Heart right ventricle (tissue), 16 donors: ENCODE measurements around the gene PTPRM. TPM values are rescaled to one million over a fixed set of nuclear protein-coding genes. Genes with fewer than 3 reads are reported as not detected.

Source experiments
- ATAC-seq, 8 donors: fragments of 200-7000 bp; cut with Tn5 transposase; one replicate each; pipeline ENCODE4 v1.9.1; 2020; ENCODE audit warnings: mild to moderate bottlenecking in 8 of 8, moderate library complexity in 8 of 8, moderate number of reproducible peaks in 1 of 8
- DNase-seq, 2 donors: peaks; one replicate each; pipeline ENCODE4 v3.0.0-alpha.2; 2020
- H3K27ac ChIP-seq, 10 donors: fragments of 200-600 bp; sonication (generic) in 2 of 10; one replicate each; pipeline versions ENCODE4 v1.5.0 to v1.8.0; 2020 to 2022; ENCODE audit warnings: mild to moderate bottlenecking in 3 of 10
- H3K27me3 ChIP-seq, 7 donors: fragments of 200-600 bp; one replicate each; pipeline ENCODE4 v1.8.0; 2021 to 2022; ENCODE audit warnings: mild to moderate bottlenecking in 2 of 7
- H3K36me3 ChIP-seq, 9 donors: fragments of 200-600 bp; sonication (generic) in 1 of 9; one replicate each; pipeline versions ENCODE4 v1.5.0 to v1.8.0; 2020 to 2022; ENCODE audit warnings: mild to moderate bottlenecking in 2 of 9
- H3K4me1 ChIP-seq, 9 donors: fragments of 200-600 bp; sonication (generic) in 1 of 9; one replicate each; pipeline versions ENCODE4 v1.5.0 to v1.8.0; 2020 to 2022; ENCODE audit warnings: mild to moderate bottlenecking in 4 of 9
- H3K4me3 ChIP-seq, 10 donors: fragments of 200-600 bp; sonication (generic) in 2 of 10; one replicate each; pipeline versions ENCODE4 v1.5.0 to v1.8.0; 2020 to 2022; ENCODE audit warnings: mild to moderate bottlenecking in 7 of 10, moderate library complexity in 2 of 10
- H3K9me3 ChIP-seq, 11 donors: fragments of 200-600 bp in 10 of 11; sonication (generic) in 2 of 11; one replicate each; pipeline versions ENCODE4 v1.5.0 to v1.8.0; 2013 to 2022; ENCODE audit warnings: mild to moderate bottlenecking in 2 of 11, control low read depth in 1 of 11, moderate library complexity in 1 of 11
- CTCF ChIP-seq, 9 donors: fragments of 200-600 bp; sonication (generic) in 2 of 9; IDR thresholded peaks; one replicate each; pipeline versions ENCODE4 v1.5.0 to v1.8.0; 2021 to 2022; ENCODE audit warnings: antibody characterized with exemption in 9 of 9, mild to moderate bottlenecking in 5 of 9, moderate library complexity in 1 of 9
- WGBS, 2 donors: extraction: QIAGEN DNeasy Blood & Tissue Kit; methylation state at CpG; one replicate each; pipeline ENCODE4 v1.1.7; 2013; ENCODE audit warnings: inconsistent platforms in 1 of 2; 5-methylcytosine and 5-hydroxymethylcytosine counted together
- intact Hi-C, 10 donors: fragments of 100-400 bp; cut with DNase I; formaldehyde crosslinking; loops; one replicate each; pipeline versions ENCODE4 v1.11.1 to v1.14.2; 2022
- polyA plus RNA-seq, 2 donors: library from polyadenylated mRNA; stranded (reverse); fragments of 200-250 nt; gene quantifications; one replicate each; pipeline ENCODE4 v1.2.3, GENCODE V29; 2013
- total RNA-seq, 10 donors: library from RNA; stranded (reverse); fragmentation: NEBNext Ultra II Directional in 3 of 10; extraction: Animal tissue kit (Norgen Biotek cat#: 25700) in 3 of 10; gene quantifications; one replicate each; pipeline versions ENCODE4 v1.2.1 to v1.2.4, GENCODE V29; 2021 to 2023
- donor health status: Arrhythmogenic right ventricular cardiomyopathy.
- donor health status: ischemic (EF 13 %, LVEDD 7.1; RV severe dilation, severe dysfunction).
- donor health status: healthy with polysubstance abuse.
- donor health status: DM: no; HTN: yes; CAD: no.
- donor health status: DM: no; HTN: no; CAD: no.
- donor health status: ischemic (EF 25% LVEDD 6.9; RV normal size, moderate dysfunction).
- donor health status: ischemic (EF 25% LVEDD 5.7; RV mildly dilated, moderate dysfunction).
- donor health status: healthy.
- donor health status: DM: yes; HTN: yes; CAD: no.
- donor health status: Ischemic cardiomyopathy.
- donor health status: ischemic (EF 35%, LVEDD 5.7; RV mildly dilated, moderate dysfunction).
- donor health status: nonischemic (EF 11% LVEDD 7.7; RV severe dilation, severe dysfunction).
- donor health status: DM: yes; HTN: yes; CAD: no.
- donor health status: PGD.
- donor health status: ischemic (EF 29% LVEDD 5.4; RV normal size, mild dysfunction).
- donor health status: nonischemic (EF 23%, LVEDD 6.1; RV moderate dilation, normal function).

PTPRM gene
- total and polyA plus RNA-seq, 12 donors, result 81.7 to 170 (median 132) TPM

GRCh38 chr18:7778181-7778580, 211.1 kb downstream of the PTPRM start:
- no peaks in the 10 kb centered on the region for H3K27me3 ChIP-seq
- no peak overlapping the region for H3K4me3 ChIP-seq
- intact Hi-C loops, result no loop called here
- H3K9me3 ChIP-seq, result no peaks in the 10 kb centered on the region
- no peak for ATAC-seq
- WGBS, 2 donors, result 76 to 86% methylated on average over 7 of the region's 7 CpGs
- H3K4me1 ChIP-seq, result peaks cover 0 to 43% (median 22%) of the 10 kb centered on the region in 9 donors
- peaks cover 0 to 6% (median 0%) of the 10 kb centered on the region in 9 donors for H3K36me3 ChIP-seq
- DNase-seq, result no peak
- TF ChIP-seq CTCF (IDR thresholded peaks at IDR 0.05), result no peak
- H3K27ac ChIP-seq, result no peak overlapping the region

- DNase-seq (no peak), ATAC-seq (no peak)
- Histone ChIP-seq H3K4me1 (peaks cover 0 to 34% (median 14%) of the 10 kb centered on the region in 9 donors), H3K4me3 (no peak overlapping the region), H3K27ac (no peak overlapping the region), H3K36me3 (peaks cover 0 to 6% (median 0%) of the 10 kb centered on the region in 9 donors), H3K27me3 (no peaks in the 10 kb centered on the region), H3K9me3 (no peaks in the 10 kb centered on the region)
- TF ChIP-seq CTCF (IDR thresholded peaks at IDR 0.05), result no peak
- WGBS, 2 donors, result 84 to 89% methylated on average over 3 of the region's 3 CpGs
- intact Hi-C loops, result no loop called here
Measured at GRCh38 chr18:7779211-7779610, 212.1 kb downstream of the PTPRM start.

GRCh38 chr18:7784171-7784570, 217.1 kb downstream of the PTPRM start:
- TF ChIP-seq CTCF (IDR thresholded peaks at IDR 0.05), result no peak
- H3K9me3 ChIP-seq, result no peaks in the 10 kb centered on the region
- no peak overlapping the region for H3K4me3 ChIP-seq
- peaks cover 0 to 34% (median 10%) of the 10 kb centered on the region in 9 donors for H3K4me1 ChIP-seq
- no peak overlapping the region for H3K27ac ChIP-seq
- H3K27me3 ChIP-seq, result no peaks in the 10 kb centered on the region
- ATAC-seq (no peak), DNase-seq (no peak)
- no peaks in the 10 kb centered on the region for H3K36me3 ChIP-seq
- WGBS, 2 donors, result 92 to 95% methylated on average over 4 of the region's 4 CpGs
- intact Hi-C loops, result no loop called here

- intact Hi-C loops, result no loop called here
- Histone ChIP-seq H3K27me3 (no peaks in the 10 kb centered on the region), H3K4me3 (no peak overlapping the region), H3K9me3 (no peaks in the 10 kb centered on the region), H3K36me3 (no peaks in the 10 kb centered on the region), H3K27ac (no peak overlapping the region), H3K4me1 (peaks cover 0 to 58% (median 31%) of the 10 kb centered on the region in 9 donors)
- WGBS, 2 donors, result 80 to 85% methylated on average over 1 of the region's 1 CpG
- ATAC-seq, result no peak
- DNase-seq, result no peak
- no peak for TF ChIP-seq CTCF (IDR thresholded peaks at IDR 0.05)
Measured at GRCh38 chr18:7786569-7786968, 219.5 kb downstream of the PTPRM start.
